NCI-H1930 (cell line): ENCODE measurements around the gene ID1.

Experiments
- DNase-seq, 2 experiments: peaks; one replicate each; lab custom pipeline; 2025; lab: John Stamatoyannopoulos, UW

ID1 gene

GRCh38 chr20:31605031-31605901 lies at the start of gene ID1:
Gene ID1 (plus strand): TSS chr20:31605289. CDS start chr20:31605388, 99 bp downstream.
- peak; percentile 98 to 99 for DNase-seq

GRCh38 chr20:31559704-31560093 lies 45.4 kb upstream of the ID1 start:
- DNase-seq, result no peak

GRCh38 chr20:31560094-31560745 lies 44.9 kb upstream of the ID1 start:
- peak in 1 of 2 experiments; percentile 53 for DNase-seq

- no peak for DNase-seq
Measured at GRCh38 chr20:31560746-31561598, 44.1 kb upstream of the ID1 start.

DNA sequence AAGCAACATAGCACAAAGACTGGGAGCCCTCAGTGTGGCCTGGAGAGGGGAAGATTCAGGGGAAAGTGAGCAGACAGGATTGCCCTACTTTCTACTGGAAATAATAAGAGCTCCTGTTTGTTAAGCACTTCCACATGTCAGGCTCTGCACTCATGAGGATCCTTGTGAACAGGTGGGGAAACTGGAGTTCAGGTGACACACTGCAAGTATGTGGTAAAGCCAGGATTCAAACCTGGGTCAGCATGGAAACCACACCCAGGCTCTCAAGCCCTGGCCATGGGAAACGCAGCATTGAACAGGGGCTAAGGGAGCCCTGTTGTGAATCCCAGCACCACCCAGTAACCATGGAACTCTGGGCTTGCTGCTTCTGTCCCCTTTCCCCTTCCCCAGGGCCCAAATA lies 42.8 kb upstream of the ID1 start:
- DNase-seq, result no peak

DNA sequence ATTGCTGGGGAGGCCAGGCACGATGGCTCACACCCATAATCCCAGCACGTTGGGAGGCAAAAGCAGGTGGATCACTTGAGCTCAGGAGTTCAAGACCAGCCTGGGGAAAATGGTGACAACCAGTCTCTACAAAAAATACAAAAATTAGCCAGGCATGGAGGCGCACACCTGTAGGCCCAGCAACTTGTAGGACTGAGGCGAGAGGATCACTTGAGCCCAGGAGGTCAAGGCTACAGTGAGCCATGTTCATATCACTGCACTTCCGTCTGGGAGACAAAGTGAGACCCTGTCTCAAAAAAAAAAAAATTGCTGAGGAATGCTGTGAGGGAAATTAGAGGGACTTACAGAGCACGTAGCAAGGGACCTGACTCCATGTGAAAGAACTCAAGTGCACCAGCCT lies 40.8 kb upstream of the ID1 start:
- no peak for DNase-seq

DNA sequence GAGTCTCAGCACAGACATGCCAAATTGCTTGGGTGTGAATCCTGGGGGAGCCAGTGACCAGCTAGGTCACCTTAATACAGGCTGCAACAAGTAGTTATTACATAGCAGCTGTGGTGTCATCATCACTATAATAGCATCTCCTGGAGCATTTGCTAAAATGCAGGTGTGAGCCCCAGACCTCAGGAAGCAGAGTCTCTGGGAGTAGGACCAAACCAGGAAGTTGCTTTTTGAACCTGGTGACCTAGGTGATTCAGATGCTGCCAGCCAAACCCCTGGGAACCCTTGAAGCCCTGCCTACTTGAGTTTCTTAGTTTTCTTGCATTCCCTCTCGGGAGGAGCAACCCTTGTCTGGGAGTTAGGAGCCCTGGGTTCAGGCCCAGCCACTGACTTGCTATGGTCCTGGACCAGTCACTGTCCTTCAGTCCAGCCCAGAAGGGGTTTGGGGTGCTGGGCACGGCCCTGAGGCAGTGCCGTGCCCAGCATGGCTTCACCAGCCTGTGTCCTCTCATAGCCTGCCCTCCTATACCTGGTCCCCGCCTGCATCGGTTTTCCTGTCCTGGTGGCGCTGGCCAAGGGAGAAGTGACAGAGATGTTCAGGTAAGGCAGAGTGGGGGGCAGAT lies 39.3 kb upstream of the ID1 start:
- DNase-seq, result no peak

DNA sequence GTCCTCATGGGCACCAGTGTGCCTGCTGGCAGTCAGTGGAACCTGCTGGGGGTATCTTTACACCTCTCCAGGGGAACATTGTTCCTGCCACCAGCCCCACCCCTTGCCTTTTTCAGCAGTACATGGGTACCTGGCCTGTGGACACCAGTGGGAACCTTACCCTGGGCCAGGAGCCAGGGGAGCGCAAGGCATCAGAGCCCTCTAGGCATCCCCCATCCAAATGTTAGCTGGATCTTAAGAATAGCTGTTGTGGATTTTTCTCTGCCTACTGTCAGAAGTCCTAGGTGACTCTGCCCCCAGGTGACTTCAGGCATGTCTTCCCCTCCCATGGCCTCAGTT lies 38.8 kb upstream of the ID1 start:
- no peak for DNase-seq

DNA sequence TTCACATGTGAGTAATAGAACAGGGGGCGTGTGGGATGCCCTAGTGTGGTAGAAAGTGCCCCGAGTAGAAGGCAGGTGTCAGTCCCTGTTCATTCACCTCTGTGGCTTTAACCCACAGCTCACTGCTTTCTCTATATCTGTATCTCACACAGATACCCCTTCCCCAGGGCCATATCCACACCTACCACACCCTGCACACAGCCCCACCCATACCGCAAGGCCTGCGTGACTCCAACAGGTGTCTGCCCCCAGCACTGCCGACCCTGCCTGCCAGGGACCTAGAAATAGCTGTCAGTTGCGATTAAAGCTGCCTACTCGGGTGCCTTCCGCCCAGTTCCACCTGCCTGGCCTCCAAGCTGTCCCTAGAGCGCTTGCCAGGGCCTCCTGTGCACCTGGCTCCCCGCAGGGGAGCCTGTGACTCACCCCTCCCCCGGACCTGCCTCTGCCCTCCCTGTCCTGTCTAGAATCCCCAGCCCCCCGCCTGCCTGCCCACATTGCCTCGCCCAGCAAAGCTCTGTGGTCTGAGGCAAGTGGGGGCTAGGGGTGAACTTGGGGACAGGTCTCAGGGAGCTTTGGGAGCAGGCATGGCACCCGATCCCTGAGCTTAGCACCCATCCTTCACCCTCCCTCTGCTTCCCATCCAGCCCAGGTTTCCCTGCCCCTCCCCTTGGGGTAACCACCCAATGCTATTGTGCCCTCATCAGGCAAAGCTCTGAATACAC lies 38.3 kb upstream of the ID1 start:
- DNase-seq, result no peak

GRCh38 chr20:31567380-31567720 lies 37.7 kb upstream of the ID1 start:
- no peak for DNase-seq

- DNase-seq, result no peak
Measured at GRCh38 chr20:31568041-31568731, 36.9 kb upstream of the ID1 start.

DNA sequence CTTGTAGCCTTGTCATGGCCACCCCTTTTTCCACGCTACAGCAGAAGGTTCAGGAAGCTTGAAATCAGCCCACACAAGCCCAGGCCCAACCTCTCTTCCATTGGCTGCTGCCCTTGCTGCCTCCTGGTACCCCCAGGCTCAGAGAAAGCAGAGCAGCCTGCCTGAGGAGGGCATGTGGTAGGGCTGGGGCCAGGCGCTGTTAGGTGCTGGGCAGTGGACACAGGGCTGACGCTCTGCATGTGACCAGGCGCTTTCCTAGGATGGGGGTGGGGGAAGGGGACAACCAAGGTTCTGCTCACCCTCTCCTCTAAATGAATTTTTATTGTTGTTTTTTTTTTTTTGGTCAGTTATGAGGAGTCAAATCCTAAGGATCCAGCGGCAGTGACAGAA lies 36.3 kb upstream of the ID1 start:
- DNase-seq, result no peak

- peak; percentile 31 to 47 for DNase-seq
Measured at GRCh38 chr20:31569163-31570020, 35.7 kb upstream of the ID1 start.

DNA sequence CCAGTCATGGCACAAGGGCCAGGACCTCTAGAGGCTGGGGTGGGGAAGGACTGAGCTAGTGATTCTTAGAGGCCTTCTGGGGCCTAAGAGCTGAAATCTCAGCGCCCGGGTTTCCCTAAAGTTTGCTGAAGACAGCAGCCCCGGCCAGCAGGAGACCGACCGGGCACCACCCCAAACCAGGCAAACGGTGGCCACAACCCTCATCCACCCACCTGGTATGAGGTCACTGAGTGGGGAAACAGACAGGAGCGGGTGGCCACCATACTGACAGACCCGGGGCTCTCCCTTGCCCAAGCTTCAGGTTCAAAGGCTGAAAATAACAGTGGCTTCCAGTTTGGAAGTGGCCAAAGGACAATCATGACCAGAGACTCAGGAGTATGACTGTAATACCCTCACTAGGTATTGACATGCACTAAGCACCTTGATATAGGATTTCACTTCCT lies 35.0 kb upstream of the ID1 start:
- no peak for DNase-seq

- no peak for DNase-seq
Measured at GRCh38 chr20:31570735-31571617, 34.1 kb upstream of the ID1 start.

DNA sequence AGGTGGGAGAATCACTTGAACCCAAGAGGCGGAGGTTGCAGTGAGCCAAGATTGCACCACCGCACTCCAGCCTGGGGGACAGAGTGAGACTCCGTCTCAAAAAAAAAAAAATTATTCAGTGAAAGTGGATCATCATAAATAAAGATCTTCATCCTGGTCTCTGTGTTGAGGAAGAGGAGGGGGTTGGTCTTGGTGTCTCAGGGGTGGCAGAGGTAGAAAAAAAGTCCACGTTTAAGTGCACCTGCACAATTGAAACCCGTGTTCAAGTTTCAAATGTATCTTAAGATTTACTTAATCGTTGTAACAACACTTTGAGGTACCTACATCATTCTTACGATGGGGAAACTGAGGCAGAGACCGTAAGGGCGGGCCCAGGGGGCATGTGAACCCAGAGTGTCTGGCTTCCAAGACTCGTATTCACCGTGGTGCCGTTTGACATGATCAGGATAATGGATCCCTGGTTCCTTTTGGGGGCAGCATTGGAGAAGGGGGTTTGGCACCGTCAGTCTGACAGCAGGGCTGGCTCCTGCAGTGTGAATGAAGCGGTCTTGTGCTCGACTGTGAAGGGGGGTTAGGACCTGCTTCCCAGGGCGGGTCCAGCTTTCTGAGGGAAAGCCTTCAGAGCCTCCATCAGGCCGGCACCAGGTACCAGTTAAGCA lies 32.9 kb upstream of the ID1 start:
- peak in 1 of 2 experiments; percentile 69 for DNase-seq

DNA sequence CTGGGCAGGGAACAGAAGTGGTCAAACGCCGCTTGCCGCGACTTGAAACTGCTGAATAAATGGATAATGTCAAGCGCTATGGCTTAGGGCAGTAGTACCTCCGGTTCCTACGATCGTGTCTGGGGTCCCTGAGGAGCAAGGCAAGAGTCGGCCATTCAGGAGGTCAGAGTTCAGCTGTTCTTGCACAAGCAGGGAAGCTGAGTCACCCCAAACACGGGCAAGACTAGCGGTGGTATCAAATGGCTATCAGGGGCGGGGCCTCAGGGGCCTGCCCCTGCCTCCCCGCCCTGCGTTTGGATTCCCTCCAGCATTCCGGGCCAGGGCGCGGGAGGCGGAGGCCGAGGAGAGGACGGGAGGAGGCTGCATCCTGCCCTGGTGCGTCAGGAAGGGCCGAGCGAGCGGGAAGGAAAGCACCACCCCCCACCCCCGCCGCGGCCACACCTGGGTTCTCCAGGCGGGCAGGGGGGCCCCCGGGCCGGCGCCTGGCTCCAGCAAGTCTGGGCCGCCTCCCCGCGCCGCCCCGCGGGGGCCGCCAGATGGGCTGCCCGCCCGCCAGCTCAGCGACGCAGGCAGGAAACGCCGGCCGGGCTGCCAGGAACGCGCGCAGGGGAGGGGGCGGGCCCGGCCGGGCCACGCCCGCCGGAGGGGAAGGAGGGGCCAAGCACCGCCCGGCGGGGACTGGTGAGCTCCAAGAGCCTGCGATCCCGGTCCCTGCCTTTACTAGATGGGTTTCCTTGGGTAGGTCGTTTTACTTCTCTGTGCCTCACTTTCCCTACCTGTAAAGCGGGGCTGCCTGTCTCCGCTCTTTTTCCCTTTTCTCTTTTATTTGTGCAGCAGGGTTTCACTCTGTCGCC lies 32.2 kb upstream of the ID1 start:
- peak; percentile 97 to 98 for DNase-seq
